Measurements from ENCODE around the gene RNF19B.
"Not testable (repeated sequence)": the region's sequence is repeated elsewhere in the genome, so short reads cannot be mapped to it uniquely, and the experiment has no call there.

Gene RNF19B

DNA sequence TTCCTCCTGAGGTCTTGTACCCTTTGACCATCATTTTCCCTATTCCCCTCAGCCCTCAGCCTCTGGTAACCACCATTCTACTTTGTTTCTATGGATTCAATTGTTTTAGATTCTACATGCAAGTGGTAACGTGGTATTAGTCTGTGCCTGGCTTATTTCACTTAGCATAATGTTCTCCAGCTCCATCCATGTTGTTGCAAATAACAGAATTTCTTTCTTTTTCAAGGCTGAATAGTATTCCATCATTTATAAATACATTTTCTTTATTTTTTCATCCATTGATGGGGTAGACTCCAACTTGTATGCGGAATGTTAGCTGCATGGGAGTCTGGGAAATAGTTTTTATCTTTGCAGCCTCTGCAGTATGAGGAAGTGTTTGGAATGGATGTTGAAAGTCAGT, 37.2 kb downstream of the RNF19B start:
- no peak for DNase-seq

DNA sequence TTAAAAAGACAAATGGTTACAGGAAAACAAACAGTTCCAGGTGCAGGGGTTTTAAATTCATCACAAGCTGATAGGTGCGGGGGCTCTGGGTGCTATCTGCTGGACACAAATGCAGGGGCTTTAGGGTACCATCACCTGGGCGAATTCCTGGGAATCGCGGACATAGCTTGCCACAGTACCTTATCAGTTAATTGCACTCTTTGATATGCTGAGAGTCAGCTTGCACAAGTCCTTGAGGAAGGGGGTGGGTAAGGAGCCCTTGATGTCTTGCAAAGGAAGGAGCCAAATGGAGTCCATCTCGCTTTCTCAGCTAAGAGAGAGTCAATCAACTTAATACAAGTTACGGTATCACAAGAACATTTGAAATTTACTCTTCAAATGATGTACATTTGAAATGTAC, 38.0 kb downstream of the RNF19B start:
- DNase-seq, result no peak

GRCh38 chr1:32925403-32926162, 39.0 kb downstream of the RNF19B start:
- peak; percentile 73 for DNase-seq

GRCh38 chr1:32924881-32925344, 39.7 kb downstream of the RNF19B start:
- DNase-seq, result no peak

- no peak for DNase-seq
Measured at GRCh38 chr1:32920833-32921232, 43.8 kb downstream of the RNF19B start.

GRCh38 chr1:32919811-32920733, 44.5 kb downstream of the RNF19B start:
- DNase-seq, result no peak

DNA sequence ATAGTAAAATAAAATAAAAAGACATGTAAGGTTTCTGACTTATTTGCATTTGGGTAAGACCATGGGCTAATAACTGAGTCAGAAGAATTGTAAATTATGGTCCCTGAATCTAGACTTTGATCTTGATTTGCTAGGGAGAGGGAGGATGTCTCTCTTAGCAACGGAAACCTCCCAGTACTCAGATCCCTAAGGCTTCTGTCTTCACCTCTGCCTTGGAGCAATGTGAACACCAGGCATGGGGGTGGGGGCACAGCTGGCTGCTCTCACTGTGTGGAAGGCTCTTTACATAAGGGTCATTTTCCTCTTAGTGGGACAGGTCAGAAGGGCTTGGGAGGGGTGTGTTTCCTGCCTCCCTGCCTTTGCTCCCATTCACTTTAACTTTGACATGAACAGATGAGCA, 46.4 kb downstream of the RNF19B start:
- no peak for DNase-seq

DNA sequence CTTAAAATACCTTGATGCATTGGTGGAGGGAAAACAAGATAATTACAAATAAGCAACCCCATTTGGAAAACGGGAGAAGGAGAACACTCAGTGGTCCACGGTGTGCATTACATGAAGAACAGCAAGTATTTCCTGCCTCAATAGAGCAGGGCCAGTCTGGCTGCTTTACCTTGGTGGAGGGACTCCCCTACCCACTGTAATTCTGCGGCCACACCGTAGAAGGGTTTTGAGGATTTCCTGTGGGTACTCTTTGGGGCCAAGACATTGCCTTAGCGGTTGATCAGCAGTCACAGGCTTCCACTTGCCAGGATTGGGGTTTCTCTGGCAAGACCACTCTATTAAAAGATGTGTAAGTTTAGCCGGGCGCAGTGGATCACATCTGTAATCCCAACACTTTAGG, 47.1 kb downstream of the RNF19B start:
- DNase-seq, result no peak

DNA sequence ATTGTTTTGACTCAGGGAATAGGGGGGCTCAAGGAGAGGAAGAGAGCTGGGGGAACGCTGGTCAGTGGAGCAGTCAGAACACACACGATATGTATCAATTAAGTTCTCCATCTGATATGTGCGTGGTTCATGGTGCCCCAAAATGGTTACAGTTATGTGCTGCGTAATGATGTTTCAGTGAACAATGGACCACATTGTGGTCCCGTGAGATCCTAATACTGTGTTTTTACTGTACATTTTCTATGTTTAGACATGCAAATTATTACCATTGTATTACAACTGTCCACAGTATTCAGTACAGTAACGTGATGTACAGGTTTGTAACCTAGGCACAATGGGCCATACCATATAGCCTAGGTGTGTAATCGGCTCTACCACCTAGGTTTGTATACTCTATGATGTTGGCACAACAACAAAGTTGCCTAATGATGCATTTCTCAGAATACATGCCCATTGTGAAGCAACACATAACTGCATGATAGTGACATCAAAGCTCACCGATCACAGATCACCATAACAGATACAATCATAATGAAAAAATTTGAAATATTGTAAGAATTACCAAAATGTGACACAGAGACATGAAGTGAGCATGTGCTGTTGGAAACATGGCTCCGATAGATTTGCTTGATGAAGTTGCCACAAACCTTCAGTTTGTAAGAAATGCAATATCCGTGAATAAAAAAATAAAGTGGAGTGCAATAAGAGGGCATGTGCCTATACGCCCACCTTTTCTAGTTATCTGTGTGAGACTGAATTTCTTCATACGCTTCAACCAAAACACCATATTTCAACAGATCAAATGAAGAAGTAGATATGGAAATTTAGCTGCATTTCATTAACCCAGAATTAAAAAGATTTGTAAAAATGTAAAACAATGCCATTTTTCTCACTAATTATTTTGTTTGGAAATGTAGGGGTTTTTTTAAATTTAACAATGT, 48.6 kb downstream of the RNF19B start:
- no peak for DNase-seq

DNA sequence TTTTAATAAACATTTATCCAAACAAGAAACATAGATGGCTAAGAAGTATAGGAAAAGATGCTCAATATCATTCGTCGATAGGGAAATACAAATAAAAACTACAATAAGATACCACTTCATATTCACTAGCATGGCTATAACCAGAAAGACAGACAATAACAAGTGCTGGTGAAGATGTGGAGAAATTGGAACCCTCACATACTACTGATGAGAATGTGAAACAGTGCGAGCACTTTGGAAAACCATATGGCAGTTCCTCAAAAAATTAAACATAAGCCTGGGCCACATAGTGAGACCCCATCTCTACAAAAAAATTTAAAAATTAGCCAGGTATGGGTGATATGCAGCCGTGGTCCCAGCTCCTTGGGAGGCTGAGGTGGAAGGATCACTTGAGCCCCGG, 54.3 kb downstream of the RNF19B start:
- no peak for DNase-seq

- no peak for DNase-seq
Measured at GRCh38 chr1:32907435-32907834, 57.2 kb downstream of the RNF19B start.

- DNase-seq, result no peak
Measured at GRCh38 chr1:32906654-32907053, 58.0 kb downstream of the RNF19B start.

DNA sequence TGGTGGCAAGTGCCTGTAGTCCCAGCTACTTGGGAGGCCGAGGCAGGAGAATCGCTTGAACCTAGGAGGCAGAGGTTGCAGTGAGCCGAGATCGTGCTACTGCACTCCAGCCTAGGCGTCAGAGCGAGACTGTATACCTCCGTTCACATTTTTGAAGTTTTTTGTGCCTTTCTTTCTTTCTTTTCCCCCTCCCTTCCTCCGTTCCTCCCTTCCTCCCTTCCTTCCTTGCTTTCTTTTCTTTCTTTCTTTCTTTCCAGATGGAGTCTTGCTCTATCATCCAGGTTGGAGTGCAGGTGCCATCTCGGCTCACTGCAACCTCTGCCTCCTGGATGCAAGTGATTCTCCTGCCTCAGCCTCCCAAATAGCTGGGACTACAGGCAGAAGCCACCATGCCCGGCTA, 59.0 kb downstream of the RNF19B start:
- not testable (repeated sequence) for DNase-seq

DNA sequence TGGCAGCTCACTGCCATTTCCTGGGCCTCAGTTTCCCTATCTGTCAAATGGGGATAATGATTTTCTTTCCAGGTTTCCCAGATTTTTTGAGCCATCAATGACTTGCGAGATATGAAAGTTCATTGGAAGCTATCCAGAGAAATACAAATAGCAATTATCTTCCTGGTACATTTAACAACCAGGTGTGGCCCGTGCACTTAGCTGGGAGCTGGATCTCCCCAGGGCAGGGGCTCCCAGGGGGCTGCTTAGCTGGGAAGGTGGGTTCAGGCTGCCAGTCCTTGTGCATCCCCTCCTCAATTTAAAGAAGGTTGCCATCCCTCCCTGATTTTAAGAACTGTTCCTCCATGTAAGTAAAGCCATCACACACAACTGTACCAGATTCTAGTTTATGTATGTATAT, 59.8 kb downstream of the RNF19B start:
- no peak for DNase-seq

DNA sequence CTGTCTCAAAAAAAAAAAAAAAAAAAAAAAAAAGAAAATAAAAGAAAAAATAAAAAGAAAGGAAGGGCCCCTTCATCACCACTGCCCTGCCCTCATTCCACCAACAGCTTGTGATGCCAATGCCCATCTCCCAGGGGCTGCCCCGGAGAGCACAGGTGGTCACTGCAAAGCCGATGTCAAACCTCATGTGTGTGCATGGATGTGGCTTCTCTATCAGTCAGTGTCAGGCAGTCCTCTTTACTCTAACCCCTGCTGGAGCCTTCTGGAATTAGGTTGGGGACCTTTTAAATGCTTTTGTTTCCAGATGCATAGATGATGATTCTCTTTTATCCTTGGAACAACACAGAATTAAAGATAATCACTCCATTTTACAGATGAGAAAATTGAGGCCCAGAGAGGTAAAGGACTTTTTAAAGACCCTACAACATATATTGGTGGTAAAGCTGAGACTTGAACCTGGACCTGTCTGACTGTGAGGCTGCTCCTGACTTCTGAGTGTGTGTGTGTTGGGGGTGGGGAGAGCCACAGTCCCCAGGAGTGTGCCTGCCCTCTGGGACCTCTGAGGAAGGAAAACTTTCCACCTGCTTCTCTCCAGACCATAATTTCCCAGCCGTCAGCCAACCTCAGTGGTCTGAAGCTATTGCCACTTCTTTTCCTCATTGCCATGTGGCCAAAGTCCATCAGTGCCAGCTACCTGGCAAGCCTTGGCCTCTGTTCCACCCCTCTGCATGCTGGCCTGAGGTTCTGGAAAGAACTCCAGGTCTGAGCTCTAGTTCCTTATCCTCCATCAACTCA, 60.4 kb downstream of the RNF19B start:
- DNase-seq, result no peak

DNA sequence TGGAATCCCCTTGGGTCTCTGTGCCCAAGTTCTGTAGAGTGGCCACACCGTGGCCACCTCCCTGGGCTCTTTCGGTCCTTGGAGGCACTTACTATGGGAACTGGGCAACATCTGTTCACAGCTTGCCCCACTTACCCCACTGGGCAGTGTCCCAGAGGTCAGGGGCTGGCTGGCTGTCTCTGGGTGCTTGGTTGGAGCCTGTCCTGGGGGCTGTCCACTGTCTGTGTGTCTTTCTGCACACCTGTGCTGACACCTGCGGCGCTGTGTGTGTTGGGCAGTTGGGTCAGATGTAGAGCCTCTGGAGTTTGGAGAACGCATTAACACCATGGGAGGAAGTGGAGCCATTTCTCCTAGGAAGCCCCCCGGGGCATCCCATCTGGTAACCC, 62.1 kb downstream of the RNF19B start:
- no peak for DNase-seq

- no peak for DNase-seq
Measured at GRCh38 chr1:32901823-32902534, 62.6 kb downstream of the RNF19B start.

DNA sequence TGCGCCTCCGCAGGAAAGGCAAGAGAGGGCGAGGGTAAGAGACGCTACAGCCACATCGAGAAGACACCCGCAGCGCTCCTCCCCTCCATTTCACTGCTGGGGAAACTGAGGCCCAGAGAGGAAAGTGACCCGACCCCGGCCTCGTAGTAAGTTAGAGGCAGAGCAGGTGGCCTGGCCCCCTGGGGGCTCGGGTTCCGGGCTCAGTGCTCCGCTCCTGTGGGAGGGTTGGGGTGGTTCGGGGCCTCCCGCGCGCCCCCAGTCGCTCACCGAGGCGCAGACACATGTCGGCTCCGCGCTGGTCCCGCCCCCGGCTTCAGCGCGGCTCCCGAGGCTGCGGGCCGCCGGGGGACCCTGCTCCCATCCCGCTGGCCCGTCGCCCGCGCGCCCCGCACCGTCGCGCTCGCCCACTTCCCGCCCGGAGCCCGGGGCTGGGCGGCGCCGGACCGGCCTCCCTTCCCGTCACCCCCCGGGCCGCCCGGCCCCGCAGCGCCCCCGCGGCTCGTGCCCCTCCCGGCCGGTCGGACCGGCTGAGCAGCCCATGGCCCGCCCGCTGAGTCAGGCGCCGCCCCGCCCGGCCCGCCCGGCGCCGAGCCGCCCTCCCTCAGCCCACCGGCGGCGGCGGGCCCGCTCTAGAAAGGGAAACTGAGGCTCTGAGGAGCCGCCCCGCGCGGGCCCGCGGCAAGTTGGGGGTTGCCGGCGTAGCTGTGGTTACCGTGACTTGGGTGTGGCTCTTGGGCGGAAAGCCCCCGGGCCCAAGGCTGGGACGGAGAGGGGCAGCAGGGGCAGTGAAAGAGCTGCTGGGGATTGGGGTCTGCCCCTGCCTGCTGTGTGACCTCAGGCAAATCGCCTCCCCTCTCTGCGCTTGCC, 63.4 kb downstream of the RNF19B start, which contains the start of gene TMEM54:
TSS of gene TMEM54 (minus strand) at position 434 of the 867 bp plus-strand sequence. CDS start at position 283, 151 bp downstream.
- DNase-seq, result no peak

- no peak for DNase-seq
Measured at GRCh38 chr1:32900371-32900955, 64.1 kb downstream of the RNF19B start.

All from DMS79 (cell line).